ENCODE data around the gene TMPRSS2. TPM values are rescaled to one million over a fixed set of nuclear protein-coding genes. Genes with fewer than 3 reads are reported as not detected.

Gene TMPRSS2
- total and polyA plus RNA-seq, 7 donors: 0.33 to 434 (median 34.4) TPM; not detected in 1

- intact Hi-C loops (cut with DNase I): no loop called here
- DNase-seq: no peak
- 3 to 4% methylated on average over 28 of the region's 28 CpGs for WGBS, 2 donors
- Histone ChIP-seq H3K27me3 (peaks cover 21 to 69% (median 47%) of the 10 kb centered on the region in 3 donors), H3K4me3 (peak overlapping the region in 3 of 4 donors; percentile 16 to 35 (median 26)), H3K9me3 (no peaks in the 10 kb centered on the region), H3K4me1 (peaks cover 0 to 19% (median 16%) of the 10 kb centered on the region in 4 donors), H3K27ac (no peak overlapping the region), H3K36me3 (no peaks in the 10 kb centered on the region)
- TF ChIP-seq POLR2AphosphoS5 (IDR thresholded peaks at IDR 0.05) (no peak), POLR2A (IDR thresholded peaks at IDR 0.05) (no peak), EP300 (IDR thresholded peaks at IDR 0.05) (no peak)
- TF ChIP-seq, protein P1, sequence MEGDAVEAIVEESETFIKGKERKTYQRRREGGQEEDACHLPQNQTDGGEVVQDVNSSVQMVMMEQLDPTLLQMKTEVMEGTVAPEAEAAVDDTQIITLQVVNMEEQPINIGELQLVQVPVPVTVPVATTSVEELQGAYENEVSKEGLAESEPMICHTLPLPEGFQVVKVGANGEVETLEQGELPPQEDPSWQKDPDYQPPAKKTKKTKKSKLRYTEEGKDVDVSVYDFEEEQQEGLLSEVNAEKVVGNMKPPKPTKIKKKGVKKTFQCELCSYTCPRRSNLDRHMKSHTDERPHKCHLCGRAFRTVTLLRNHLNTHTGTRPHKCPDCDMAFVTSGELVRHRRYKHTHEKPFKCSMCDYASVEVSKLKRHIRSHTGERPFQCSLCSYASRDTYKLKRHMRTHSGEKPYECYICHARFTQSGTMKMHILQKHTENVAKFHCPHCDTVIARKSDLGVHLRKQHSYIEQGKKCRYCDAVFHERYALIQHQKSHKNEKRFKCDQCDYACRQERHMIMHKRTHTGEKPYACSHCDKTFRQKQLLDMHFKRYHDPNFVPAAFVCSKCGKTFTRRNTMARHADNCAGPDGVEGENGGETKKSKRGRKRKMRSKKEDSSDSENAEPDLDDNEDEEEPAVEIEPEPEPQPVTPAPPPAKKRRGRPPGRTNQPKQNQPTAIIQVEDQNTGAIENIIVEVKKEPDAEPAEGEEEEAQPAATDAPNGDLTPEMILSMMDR (IDR thresholded peaks at IDR 0.05): no peak
Observed at GRCh38 chr21:41508415-41509144, 622 bp upstream of the TMPRSS2 start.

DNA sequence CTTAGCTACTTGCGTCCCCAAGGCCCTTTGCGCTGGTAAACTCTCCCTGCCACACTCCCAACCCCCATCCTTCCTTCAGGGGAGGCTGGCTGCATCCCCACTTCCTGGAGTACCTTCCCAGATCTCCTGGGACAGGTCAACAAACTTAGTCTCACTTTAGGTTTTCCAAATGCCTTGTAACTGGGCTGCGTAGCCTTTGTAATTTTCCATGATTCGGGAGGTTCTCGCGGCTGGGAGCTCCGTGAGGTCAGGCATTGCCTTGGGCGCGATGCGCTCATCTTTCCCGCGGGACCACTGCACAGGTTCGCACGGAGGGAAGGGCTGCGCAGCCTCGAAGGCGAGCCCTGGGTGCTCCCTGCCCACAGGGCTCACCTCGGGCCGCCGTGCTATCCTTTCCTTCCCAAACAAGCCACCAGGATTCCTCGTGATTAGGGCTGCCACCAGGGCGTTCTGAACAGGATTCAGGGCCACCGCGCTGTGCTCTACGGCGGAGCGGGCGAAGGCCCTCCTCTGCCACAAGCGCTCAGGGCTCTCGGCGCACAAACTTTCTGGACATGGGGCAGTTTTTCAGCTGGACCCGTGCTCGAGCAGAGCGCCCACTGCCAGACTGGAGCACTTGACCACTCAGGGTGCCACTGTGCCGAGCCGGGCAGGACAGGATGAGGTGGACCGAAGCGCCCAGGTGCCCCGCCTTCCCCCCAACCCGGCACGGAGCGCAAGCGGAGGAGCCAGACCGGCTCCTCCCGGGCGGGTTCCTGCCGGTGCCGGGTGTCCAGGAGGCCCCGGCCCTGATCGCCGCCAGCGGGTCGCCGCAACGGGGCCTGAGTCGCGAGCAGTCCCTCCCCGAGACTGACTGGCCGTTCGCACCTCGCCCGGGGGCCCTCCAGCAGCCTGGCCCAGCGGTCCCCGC, 1.1 kb downstream of the TMPRSS2 start:
- Histone ChIP-seq H3K36me3 (no peaks in the 10 kb centered on the region), H3K27ac (peak overlapping the region in 1 of 4 donors; percentile 53), H3K27me3 (peaks cover 21 to 56% (median 47%) of the 10 kb centered on the region in 3 donors), H3K4me3 (peak overlapping the region in 3 of 4 donors; percentile 4 to 35 (median 26)), H3K9me3 (no peaks in the 10 kb centered on the region), H3K4me1 (peaks cover 0 to 19% (median 16%) of the 10 kb centered on the region in 4 donors)
- TF ChIP-seq POLR2AphosphoS5 (IDR thresholded peaks at IDR 0.05) (no peak), EP300 (IDR thresholded peaks at IDR 0.05) (no peak), POLR2A (IDR thresholded peaks at IDR 0.05) (peak in 1 of 2 donors; percentile 23)
- TF ChIP-seq, protein P1 (IDR thresholded peaks at IDR 0.05): no peak
- DNase-seq: no peak
- intact Hi-C loops (cut with DNase I): no loop called here
- WGBS, 2 donors: 1 to 4% methylated on average over 64 of the region's 64 CpGs

DNA sequence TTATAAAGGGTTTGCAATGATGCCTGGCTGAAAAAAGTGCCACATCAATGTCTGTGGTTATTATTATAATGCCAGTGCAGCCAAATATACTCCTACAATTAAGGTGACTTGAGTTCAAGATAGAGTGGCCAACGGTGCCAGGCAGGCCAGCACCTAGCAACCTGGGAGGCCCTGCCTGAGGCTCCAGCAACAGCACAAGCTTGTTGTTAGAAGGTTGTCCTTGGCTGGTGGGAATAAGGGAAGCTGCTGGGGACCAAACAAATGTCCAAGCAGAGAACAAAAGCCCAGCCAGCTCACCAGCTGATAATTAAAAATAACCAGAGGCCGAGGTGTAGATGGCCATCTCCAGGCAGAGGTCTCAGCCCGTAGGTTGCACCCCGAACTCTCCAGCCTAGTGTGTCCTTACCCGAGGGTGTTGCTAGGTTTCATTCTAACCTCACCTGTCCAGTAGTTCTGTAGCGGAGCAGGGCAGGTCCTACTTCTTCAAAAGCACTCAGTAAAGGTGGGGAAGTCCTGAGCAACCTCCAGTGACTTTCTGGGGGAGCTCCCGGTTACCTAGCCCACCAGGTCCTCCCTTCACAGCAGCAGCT, 1.9 kb downstream of the TMPRSS2 start:
- H3K36me3 ChIP-seq: no peaks in the 10 kb centered on the region
- H3K27ac ChIP-seq: no peak overlapping the region
- H3K4me3 ChIP-seq: peak overlapping the region in 1 of 4 donors; percentile 26
- peaks cover 21 to 50% (median 47%) of the 10 kb centered on the region in 3 donors for H3K27me3 ChIP-seq
- WGBS, 2 donors: 12 to 52% methylated on average over 7 of the region's 7 CpGs
- no peak for DNase-seq
- intact Hi-C loops (cut with DNase I): no loop called here
- H3K4me1 ChIP-seq: peaks cover 0 to 19% (median 16%) of the 10 kb centered on the region in 4 donors
- no peaks in the 10 kb centered on the region for H3K9me3 ChIP-seq
- TF ChIP-seq, protein P1 (IDR thresholded peaks at IDR 0.05): no peak
- TF ChIP-seq EP300 (IDR thresholded peaks at IDR 0.05) (no peak), POLR2AphosphoS5 (IDR thresholded peaks at IDR 0.05) (no peak), POLR2A (IDR thresholded peaks at IDR 0.05) (no peak)

DNA sequence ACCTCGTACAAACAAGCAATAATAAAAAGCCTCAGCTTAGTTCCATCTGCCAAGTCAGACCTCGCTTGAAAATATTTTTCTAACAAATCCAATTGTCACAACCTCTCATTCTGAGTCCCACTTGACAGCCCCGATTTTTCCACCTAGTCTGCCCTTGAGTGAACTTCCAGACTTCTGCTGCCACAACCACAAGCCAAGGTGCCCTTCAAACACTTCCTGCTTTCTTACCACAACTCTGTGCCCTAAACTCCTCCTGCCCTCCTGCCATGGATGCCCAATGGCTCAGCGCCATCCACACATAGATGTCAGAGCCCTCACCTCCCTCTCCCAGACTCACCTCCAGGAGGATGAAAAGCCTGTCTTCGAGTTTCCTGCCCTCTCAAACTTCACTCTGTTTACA, 3.9 kb downstream of the TMPRSS2 start:
- TF ChIP-seq, protein P1 (IDR thresholded peaks at IDR 0.05): no peak
- no peak for TF ChIP-seq POLR2AphosphoS5 (IDR thresholded peaks at IDR 0.05)
- no peak for TF ChIP-seq POLR2A (IDR thresholded peaks at IDR 0.05)
- intact Hi-C loops (cut with DNase I): no loop called here
- H3K9me3 ChIP-seq: no peaks in the 10 kb centered on the region
- 20 to 41% methylated on average over 5 of the region's 5 CpGs for WGBS, 2 donors
- H3K4me1 ChIP-seq: peaks cover 0 to 19% (median 16%) of the 10 kb centered on the region in 4 donors
- peaks cover 21 to 37% (median 32%) of the 10 kb centered on the region in 3 donors for H3K27me3 ChIP-seq
- no peak overlapping the region for H3K4me3 ChIP-seq
- H3K36me3 ChIP-seq: no peaks in the 10 kb centered on the region
- H3K27ac ChIP-seq: no peak overlapping the region
- DNase-seq: no peak

Measured in sigmoid colon (tissue), 7 donors.